ENCODE data around the gene LDLRAD2. TPM values are rescaled to one million over a fixed set of nuclear protein-coding genes. Genes with fewer than 3 reads are reported as not detected.

The LDLRAD2 gene
- total RNA-seq, 1 donor from 2014 or later: 0.14 TPM

- Histone ChIP-seq H3K9ac (ENCODE audit: low read length) (no peak overlapping the region), H3K79me2 (ENCODE audit: insufficient read depth, low read length) (no peaks in the 10 kb centered on the region), H3K9me3 (ENCODE audit: insufficient read depth, low read depth, low read length) (no peaks in the 10 kb centered on the region), H2AFZ (ENCODE audit: low read depth, low read length) (no peak overlapping the region), H3K4me3 (ENCODE audit: insufficient read depth, low read depth, low read length) (no peak overlapping the region), H3K27ac (ENCODE audit: low read depth, low read length) (no peak overlapping the region), H3K36me3 (ENCODE audit: insufficient read depth, low read length) (peaks cover 21% of the 10 kb centered on the region), H4K20me1 (ENCODE audit: insufficient read depth, low read length) (peaks cover 6% of the 10 kb centered on the region), H3K4me1 (ENCODE audit: insufficient read depth, low read length) (no peaks in the 10 kb centered on the region), H3K27me3 (ENCODE audit: insufficient read depth, low read length) (no peaks in the 10 kb centered on the region), H3K4me2 (ENCODE audit: low read length) (no peak overlapping the region)
- no peaks in the 10 kb centered on the region for H3K4me1 Mint-ChIP-seq (ENCODE audit: low read depth, unreplicated experiment)
- FAIRE-seq (no peak), DNase-seq (ENCODE audit: low read depth) (no peak)
- H3K9me3 Mint-ChIP-seq (ENCODE audit: unreplicated experiment): peaks cover 3% of the 10 kb centered on the region
- H3K4me3 Mint-ChIP-seq (ENCODE audit: unreplicated experiment): no peak overlapping the region
- H3K27me3 Mint-ChIP-seq (ENCODE audit: low read depth, unreplicated experiment): no peaks in the 10 kb centered on the region
- H3K27ac Mint-ChIP-seq (ENCODE audit: unreplicated experiment): no peak overlapping the region
- H3K36me3 Mint-ChIP-seq (ENCODE audit: low read depth, unreplicated experiment): peaks cover 34% of the 10 kb centered on the region
- TF ChIP-seq CTCF (IDR thresholded peaks at IDR 0.05; ENCODE audit: insufficient read depth, low read depth, low read length) (no peak), EZH2 (IDR thresholded peaks at IDR 0.05; ENCODE audit: insufficient read depth, low read length) (no peak)
Measured at GRCh38 chr1:21829294-21829693, 17.2 kb downstream of the LDLRAD2 start.

- no peaks in the 10 kb centered on the region for H3K27me3 Mint-ChIP-seq (ENCODE audit: low read depth, unreplicated experiment)
- H3K9me3 Mint-ChIP-seq (ENCODE audit: unreplicated experiment): peaks cover 6% of the 10 kb centered on the region
- no peak overlapping the region for H3K27ac Mint-ChIP-seq (ENCODE audit: unreplicated experiment)
- H3K4me3 Mint-ChIP-seq (ENCODE audit: unreplicated experiment): no peak overlapping the region
- Histone ChIP-seq H3K9ac (ENCODE audit: low read length) (no peak overlapping the region), H4K20me1 (ENCODE audit: insufficient read depth, low read length) (no peaks in the 10 kb centered on the region), H3K27ac (ENCODE audit: low read depth, low read length) (no peak overlapping the region), H3K79me2 (ENCODE audit: insufficient read depth, low read length) (no peaks in the 10 kb centered on the region), H3K4me1 (ENCODE audit: insufficient read depth, low read length) (no peaks in the 10 kb centered on the region), H3K4me2 (ENCODE audit: low read length) (no peak overlapping the region), H2AFZ (ENCODE audit: low read depth, low read length) (no peak overlapping the region), H3K4me3 (ENCODE audit: insufficient read depth, low read depth, low read length) (no peak overlapping the region), H3K27me3 (ENCODE audit: insufficient read depth, low read length) (no peaks in the 10 kb centered on the region), H3K9me3 (ENCODE audit: insufficient read depth, low read depth, low read length) (peaks cover 5% of the 10 kb centered on the region), H3K36me3 (ENCODE audit: insufficient read depth, low read length) (peaks cover 23% of the 10 kb centered on the region)
- FAIRE-seq: no peak
- no peaks in the 10 kb centered on the region for H3K4me1 Mint-ChIP-seq (ENCODE audit: low read depth, unreplicated experiment)
- H3K36me3 Mint-ChIP-seq (ENCODE audit: low read depth, unreplicated experiment): peaks cover 48% of the 10 kb centered on the region
- TF ChIP-seq CTCF (IDR thresholded peaks at IDR 0.05; ENCODE audit: insufficient read depth, low read depth, low read length): no peak
- TF ChIP-seq EZH2 (IDR thresholded peaks at IDR 0.05; ENCODE audit: insufficient read depth, low read length): no peak
- DNase-seq (ENCODE audit: low read depth): no peak
Measured at GRCh38 chr1:21830792-21831453, 18.9 kb downstream of the LDLRAD2 start.

GRCh38 chr1:21831454-21831970, 19.4 kb downstream of the LDLRAD2 start:
- no peak overlapping the region for H3K27ac Mint-ChIP-seq (ENCODE audit: unreplicated experiment)
- H3K27me3 Mint-ChIP-seq (ENCODE audit: low read depth, unreplicated experiment): no peaks in the 10 kb centered on the region
- FAIRE-seq (no peak), DNase-seq (ENCODE audit: low read depth) (no peak)
- H3K4me1 Mint-ChIP-seq (ENCODE audit: low read depth, unreplicated experiment): no peaks in the 10 kb centered on the region
- Histone ChIP-seq H4K20me1 (ENCODE audit: insufficient read depth, low read length) (no peaks in the 10 kb centered on the region), H2AFZ (ENCODE audit: low read depth, low read length) (no peak overlapping the region), H3K36me3 (ENCODE audit: insufficient read depth, low read length) (peaks cover 25% of the 10 kb centered on the region), H3K4me1 (ENCODE audit: insufficient read depth, low read length) (no peaks in the 10 kb centered on the region), H3K27ac (ENCODE audit: low read depth, low read length) (no peak overlapping the region), H3K27me3 (ENCODE audit: insufficient read depth, low read length) (no peaks in the 10 kb centered on the region), H3K4me2 (ENCODE audit: low read length) (no peak overlapping the region), H3K79me2 (ENCODE audit: insufficient read depth, low read length) (no peaks in the 10 kb centered on the region), H3K4me3 (ENCODE audit: insufficient read depth, low read depth, low read length) (no peak overlapping the region), H3K9me3 (ENCODE audit: insufficient read depth, low read depth, low read length) (peaks cover 5% of the 10 kb centered on the region), H3K9ac (ENCODE audit: low read length) (no peak overlapping the region)
- peaks cover 48% of the 10 kb centered on the region for H3K36me3 Mint-ChIP-seq (ENCODE audit: low read depth, unreplicated experiment)
- H3K4me3 Mint-ChIP-seq (ENCODE audit: unreplicated experiment): no peak overlapping the region
- TF ChIP-seq EZH2 (IDR thresholded peaks at IDR 0.05; ENCODE audit: insufficient read depth, low read length) (no peak), CTCF (IDR thresholded peaks at IDR 0.05; ENCODE audit: insufficient read depth, low read depth, low read length) (no peak)
- peaks cover 6% of the 10 kb centered on the region for H3K9me3 Mint-ChIP-seq (ENCODE audit: unreplicated experiment)
